ENCODE measurements around the gene NOLC1. TPM values are rescaled to one million over a fixed set of nuclear protein-coding genes. Genes with fewer than 3 reads are reported as not detected.

The NOLC1 gene
- total and polyA plus RNA-seq, 10 of the 15 experiments (the other 5 are each of a cell fraction or from before 2014, with no cell fraction given): 91.7 to 244 (median 128) TPM

DNA sequence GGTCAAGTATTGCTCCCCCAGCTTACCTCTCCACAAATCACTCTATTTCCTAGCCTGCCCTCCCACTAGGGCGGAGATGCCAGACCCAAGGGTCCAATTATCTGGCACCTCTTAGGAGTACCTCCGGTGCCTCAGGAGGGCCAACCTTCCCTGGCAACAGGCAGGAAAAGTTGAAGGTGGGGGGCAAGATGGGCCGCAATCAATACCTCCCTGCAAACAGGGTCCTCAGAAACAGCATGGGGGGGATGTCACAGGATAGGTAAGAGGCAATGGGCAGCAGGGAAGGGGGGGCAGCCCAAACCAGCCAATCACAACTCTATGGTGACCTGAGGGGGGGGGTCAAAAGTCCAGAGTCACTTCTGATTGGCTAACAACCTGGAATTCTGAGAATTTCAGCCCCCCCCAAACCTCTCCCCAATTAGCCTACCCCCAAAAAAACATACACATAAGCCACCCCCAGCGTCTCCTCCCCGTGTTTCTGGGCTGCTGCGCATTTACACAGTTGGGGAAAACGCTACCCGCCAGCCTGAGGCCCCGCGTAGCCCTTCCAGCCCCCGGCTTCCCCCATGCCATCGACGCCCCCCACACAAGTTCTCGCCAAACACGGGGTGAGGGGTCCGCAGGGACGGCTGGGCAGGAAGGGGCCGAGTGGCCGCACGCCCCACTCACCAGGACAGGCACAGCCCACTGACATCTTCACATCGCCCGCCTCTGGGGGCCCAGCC is 32.6 kb upstream of the NOLC1 start (continued):
- TF ChIP-seq ZBTB33 (IDR thresholded peaks at IDR 0.05): no peak
- TF ChIP-seq NFYB (IDR thresholded peaks at IDR 0.05; ENCODE audit: insufficient read depth, low read depth, low read length): peak; percentile 97
- TF ChIP-seq HCFC1 (IDR thresholded peaks at IDR 0.05; ENCODE audit: low read length): no peak
- TF ChIP-seq, protein P1, sequence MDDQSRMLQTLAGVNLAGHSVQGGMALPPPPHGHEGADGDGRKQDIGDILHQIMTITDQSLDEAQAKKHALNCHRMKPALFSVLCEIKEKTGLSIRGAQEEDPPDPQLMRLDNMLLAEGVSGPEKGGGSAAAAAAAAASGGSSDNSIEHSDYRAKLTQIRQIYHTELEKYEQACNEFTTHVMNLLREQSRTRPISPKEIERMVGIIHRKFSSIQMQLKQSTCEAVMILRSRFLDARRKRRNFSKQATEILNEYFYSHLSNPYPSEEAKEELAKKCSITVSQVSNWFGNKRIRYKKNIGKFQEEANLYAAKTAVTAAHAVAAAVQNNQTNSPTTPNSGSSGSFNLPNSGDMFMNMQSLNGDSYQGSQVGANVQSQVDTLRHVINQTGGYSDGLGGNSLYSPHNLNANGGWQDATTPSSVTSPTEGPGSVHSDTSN (IDR thresholded peaks at IDR 0.05; ENCODE audit: insufficient replicate concordance, low read depth, low read length): no peak
- 0 out of 2 replicates have a peak, but pooled peaks have one; percentile 37 for TF ChIP-seq MLLT1 (IDR thresholded peaks at IDR 0.05)
- TF ChIP-seq, protein P2, sequence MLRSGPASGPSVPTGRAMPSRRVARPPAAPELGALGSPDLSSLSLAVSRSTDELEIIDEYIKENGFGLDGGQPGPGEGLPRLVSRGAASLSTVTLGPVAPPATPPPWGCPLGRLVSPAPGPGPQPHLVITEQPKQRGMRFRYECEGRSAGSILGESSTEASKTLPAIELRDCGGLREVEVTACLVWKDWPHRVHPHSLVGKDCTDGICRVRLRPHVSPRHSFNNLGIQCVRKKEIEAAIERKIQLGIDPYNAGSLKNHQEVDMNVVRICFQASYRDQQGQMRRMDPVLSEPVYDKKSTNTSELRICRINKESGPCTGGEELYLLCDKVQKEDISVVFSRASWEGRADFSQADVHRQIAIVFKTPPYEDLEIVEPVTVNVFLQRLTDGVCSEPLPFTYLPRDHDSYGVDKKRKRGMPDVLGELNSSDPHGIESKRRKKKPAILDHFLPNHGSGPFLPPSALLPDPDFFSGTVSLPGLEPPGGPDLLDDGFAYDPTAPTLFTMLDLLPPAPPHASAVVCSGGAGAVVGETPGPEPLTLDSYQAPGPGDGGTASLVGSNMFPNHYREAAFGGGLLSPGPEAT (IDR thresholded peaks at IDR 0.05; ENCODE audit: low read depth): no peak
- peak; percentile 83 for TF ChIP-seq SP1 (IDR thresholded peaks at IDR 0.05; ENCODE audit: low read depth, low read length)
- TF ChIP-seq MEF2B (IDR thresholded peaks at IDR 0.05; ENCODE audit: partially characterized antibody, poor library complexity, severe bottlenecking): no peak
- no peak for TF ChIP-seq RAD51 (IDR thresholded peaks at IDR 0.05)
- TF ChIP-seq, protein P3, sequence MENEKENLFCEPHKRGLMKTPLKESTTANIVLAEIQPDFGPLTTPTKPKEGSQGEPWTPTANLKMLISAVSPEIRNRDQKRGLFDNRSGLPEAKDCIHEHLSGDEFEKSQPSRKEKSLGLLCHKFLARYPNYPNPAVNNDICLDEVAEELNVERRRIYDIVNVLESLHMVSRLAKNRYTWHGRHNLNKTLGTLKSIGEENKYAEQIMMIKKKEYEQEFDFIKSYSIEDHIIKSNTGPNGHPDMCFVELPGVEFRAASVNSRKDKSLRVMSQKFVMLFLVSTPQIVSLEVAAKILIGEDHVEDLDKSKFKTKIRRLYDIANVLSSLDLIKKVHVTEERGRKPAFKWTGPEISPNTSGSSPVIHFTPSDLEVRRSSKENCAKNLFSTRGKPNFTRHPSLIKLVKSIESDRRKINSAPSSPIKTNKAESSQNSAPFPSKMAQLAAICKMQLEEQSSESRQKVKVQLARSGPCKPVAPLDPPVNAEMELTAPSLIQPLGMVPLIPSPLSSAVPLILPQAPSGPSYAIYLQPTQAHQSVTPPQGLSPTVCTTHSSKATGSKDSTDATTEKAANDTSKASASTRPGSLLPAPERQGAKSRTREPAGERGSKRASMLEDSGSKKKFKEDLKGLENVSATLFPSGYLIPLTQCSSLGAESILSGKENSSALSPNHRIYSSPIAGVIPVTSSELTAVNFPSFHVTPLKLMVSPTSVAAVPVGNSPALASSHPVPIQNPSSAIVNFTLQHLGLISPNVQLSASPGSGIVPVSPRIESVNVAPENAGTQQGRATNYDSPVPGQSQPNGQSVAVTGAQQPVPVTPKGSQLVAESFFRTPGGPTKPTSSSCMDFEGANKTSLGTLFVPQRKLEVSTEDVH (IDR thresholded peaks at IDR 0.05; ENCODE audit: low read depth, partially characterized antibody): no peak
- TF ChIP-seq POU2F2 (IDR thresholded peaks at IDR 0.05; ENCODE audit: borderline replicate concordance, low read depth, low read length): no peak; the same call in 2 of the 3 replicates
- TF ChIP-seq RBBP5 (conservative IDR thresholded peaks at IDR 0.05): no peak
- TF ChIP-seq CHD2 (IDR thresholded peaks at IDR 0.05; ENCODE audit: borderline replicate concordance, low read depth, low read length): 0 out of 2 replicates have a peak, but pooled peaks have one; percentile 27
- TF ChIP-seq, protein P4, sequence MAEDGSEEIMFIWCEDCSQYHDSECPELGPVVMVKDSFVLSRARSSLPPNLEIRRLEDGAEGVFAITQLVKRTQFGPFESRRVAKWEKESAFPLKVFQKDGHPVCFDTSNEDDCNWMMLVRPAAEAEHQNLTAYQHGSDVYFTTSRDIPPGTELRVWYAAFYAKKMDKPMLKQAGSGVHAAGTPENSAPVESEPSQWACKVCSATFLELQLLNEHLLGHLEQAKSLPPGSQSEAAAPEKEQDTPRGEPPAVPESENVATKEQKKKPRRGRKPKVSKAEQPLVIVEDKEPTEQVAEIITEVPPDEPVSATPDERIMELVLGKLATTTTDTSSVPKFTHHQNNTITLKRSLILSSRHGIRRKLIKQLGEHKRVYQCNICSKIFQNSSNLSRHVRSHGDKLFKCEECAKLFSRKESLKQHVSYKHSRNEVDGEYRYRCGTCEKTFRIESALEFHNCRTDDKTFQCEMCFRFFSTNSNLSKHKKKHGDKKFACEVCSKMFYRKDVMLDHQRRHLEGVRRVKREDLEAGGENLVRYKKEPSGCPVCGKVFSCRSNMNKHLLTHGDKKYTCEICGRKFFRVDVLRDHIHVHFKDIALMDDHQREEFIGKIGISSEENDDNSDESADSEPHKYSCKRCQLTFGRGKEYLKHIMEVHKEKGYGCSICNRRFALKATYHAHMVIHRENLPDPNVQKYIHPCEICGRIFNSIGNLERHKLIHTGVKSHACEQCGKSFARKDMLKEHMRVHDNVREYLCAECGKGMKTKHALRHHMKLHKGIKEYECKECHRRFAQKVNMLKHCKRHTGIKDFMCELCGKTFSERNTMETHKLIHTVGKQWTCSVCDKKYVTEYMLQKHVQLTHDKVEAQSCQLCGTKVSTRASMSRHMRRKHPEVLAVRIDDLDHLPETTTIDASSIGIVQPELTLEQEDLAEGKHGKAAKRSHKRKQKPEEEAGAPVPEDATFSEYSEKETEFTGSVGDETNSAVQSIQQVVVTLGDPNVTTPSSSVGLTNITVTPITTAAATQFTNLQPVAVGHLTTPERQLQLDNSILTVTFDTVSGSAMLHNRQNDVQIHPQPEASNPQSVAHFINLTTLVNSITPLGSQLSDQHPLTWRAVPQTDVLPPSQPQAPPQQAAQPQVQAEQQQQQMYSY (CRISPR knock-in tag; IDR thresholded peaks at IDR 0.05): no peak
